ENCODE results near the gene PIK3C2A. TPM values are rescaled to one million over a fixed set of nuclear protein-coding genes. Genes with fewer than 3 reads are reported as not detected.

Gene PIK3C2A
- total RNA-seq (2014; rRNA removed; shearing (Covaris generic)): 11.0 and 23.5 TPM in 2 replicates

GRCh38 chr11:17207317-17208256, at the start of gene PIK3C2A:
TSS of gene PIK3C2A (minus strand) at chr11:17207986. CDS start at chr11:17169741, 38,245 bp downstream.

Other genes with a start within 250 kb of the PIK3C2A start
- gene PLEKHA7, start 193.6 kb downstream of the PIK3C2A start, total RNA-seq (2014; rRNA removed; shearing (Covaris generic)): 0.96 and 1.0 TPM in 2 replicates
- gene RPS13, start 130.3 kb downstream of the PIK3C2A start, total RNA-seq (2014; rRNA removed; shearing (Covaris generic)): 1,077 and 1,303 TPM in 2 replicates
- 36.8 and 39.3 TPM in 2 replicates for gene NUCB2, start 68.8 kb upstream of the PIK3C2A start, total RNA-seq (2014; rRNA removed; shearing (Covaris generic))
- gene NCR3LG1, start 143.8 kb upstream of the PIK3C2A start, total RNA-seq (2014; rRNA removed; shearing (Covaris generic)): 7.9 and 8.1 TPM in 2 replicates
- gene KCNJ11, start 180.7 kb upstream of the PIK3C2A start, total RNA-seq (2014; rRNA removed; shearing (Covaris generic)): 0.11 TPM in 1 of 2 replicates, not detected in the other

Measured in A375 (cell line).